C4-2B (cell line): ENCODE results near the gene AGAP1.

Source experiments
- ZFX ChIP-seq: fragments of 450-650 bp; IDR thresholded peaks from 2 replicates; pipeline ENCODE4 v1.6.1; 2017
- TF ChIP-seq, protein P1 (sequence below): fragments of 450-650 bp; conservative IDR thresholded peaks from 2 replicates; pipeline ENCODE4 v1.5.1; 2017; ENCODE audit warnings: mild to moderate bottlenecking

DNA sequence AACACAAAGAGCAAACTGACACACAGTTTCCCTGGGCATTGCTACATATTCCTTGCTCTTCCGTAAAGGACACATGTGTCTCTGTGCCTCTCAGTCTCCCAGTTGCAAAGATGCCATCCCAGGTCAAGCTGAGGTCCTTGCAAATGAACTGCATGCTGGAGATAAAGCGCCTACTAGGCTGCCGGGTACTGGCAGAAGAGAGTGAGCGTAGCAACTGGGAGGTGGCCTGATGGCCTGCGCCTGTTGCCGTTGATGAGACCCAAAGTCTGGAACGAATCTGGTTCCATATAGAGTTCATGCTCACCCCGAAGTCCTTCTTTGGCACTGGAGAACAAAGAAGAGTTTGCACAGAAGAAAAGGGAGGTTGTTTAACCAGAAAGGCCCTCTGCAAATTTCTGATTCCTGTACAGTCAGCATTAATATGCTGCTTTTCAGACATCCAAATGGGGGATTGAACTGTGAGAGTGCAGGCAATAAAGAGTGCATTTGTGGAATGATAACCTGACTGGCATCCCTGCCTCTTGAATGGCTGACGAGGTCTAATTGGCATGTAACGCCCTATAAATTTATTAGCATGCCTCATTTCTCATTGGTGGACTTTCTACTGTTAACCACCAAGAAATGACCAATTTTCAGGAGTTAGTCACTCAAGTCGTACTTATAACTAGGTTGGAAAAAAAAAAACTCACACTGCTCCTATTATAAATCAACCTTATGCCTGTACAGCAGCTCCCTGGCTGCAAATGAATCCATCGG, 595.6 kb downstream of the AGAP1 start:
- TF ChIP-seq, protein P1, sequence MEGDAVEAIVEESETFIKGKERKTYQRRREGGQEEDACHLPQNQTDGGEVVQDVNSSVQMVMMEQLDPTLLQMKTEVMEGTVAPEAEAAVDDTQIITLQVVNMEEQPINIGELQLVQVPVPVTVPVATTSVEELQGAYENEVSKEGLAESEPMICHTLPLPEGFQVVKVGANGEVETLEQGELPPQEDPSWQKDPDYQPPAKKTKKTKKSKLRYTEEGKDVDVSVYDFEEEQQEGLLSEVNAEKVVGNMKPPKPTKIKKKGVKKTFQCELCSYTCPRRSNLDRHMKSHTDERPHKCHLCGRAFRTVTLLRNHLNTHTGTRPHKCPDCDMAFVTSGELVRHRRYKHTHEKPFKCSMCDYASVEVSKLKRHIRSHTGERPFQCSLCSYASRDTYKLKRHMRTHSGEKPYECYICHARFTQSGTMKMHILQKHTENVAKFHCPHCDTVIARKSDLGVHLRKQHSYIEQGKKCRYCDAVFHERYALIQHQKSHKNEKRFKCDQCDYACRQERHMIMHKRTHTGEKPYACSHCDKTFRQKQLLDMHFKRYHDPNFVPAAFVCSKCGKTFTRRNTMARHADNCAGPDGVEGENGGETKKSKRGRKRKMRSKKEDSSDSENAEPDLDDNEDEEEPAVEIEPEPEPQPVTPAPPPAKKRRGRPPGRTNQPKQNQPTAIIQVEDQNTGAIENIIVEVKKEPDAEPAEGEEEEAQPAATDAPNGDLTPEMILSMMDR, result no peak
- TF ChIP-seq ZFX, result no peak
